Measurements from ENCODE around the gene FGD2.
"Not testable (repeated sequence)": the region's sequence is repeated elsewhere in the genome, so short reads cannot be mapped to it uniquely, and the experiment has no call there.

FGD2 gene

DNA sequence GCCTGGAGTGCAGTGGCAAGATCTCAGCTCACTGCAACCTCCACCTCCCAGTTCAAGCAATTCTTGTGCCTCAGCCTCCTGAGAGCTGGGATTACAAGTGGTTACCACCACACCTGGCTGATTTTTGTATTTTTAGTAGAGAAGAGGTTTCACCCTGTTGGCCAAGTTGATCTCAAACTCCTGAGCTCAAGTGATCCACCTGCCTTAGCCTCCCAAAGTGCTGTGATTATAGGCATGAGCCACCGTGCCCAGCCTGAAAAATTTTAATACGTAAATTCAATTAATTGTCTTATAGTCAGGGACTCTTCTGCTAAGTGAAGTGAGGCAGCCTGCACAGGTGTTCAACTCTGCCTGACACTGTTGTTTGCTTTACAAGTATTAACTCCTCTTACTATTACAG, 15.1 kb upstream of the FGD2 start:
- DNase-seq (ENCODE audit: low spot score): not testable (repeated sequence)

DNA sequence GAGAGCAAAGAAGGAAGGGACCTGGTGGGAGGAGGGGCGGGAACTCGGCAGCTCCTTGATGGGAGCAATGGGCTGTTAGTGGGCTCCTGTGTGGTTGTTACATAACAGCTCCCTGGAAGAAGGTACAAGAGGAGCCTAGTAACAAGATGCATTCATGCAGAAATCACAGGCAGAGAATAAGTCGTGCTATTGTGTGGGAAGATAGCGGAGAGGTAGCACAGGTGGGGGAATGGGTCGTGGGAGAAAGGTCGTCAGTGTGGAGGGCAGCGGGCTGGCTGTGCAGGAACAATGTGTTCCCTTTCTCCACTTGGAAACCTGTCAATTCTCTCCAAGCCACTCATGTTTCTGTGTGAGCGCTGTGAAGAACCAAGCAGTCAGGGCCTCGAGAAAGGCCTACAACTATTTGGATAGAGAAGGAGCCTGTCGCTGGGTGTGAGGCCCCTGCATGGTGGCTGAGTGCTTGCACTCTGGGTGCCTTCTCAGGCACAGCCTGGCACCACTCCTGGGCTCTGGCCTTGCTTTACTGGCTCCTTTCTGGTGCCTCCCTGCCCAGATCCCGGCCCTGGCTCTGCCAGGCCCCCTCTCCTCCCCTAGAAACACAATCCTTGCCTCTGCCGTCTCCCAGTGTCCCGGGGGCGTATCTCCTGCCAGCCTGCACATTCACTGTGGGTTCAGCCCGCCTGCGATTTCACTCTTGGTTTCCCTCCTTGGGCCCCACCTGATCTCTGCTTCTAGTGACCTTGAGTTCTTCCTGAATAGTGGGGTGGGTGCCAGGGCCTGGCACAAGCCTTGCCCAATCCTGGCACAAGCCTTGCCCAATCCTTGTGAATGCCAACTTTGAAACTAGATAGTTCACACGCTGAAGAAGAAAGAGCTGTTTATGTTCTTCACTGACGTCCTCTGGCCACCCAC, 7.4 kb upstream of the FGD2 start:
- DNase-seq (ENCODE audit: low spot score): no peak

DNA sequence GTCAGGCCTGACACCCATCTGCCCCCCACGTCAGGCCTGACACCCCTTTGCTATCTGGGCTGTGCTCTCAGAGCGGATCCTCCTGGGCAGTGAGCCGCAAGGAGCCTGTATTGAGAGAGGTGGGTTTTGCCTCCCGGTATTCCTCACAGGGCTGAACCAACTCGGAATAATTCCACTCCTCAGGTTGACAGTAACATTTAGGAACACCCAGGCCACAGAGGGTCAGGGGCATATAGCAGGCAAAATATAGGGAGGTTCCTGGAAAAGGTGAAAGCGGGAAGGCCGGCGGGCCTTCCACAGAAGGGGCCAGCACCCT, 6.8 kb upstream of the FGD2 start:
- DNase-seq (ENCODE audit: low spot score): no peak

DNA sequence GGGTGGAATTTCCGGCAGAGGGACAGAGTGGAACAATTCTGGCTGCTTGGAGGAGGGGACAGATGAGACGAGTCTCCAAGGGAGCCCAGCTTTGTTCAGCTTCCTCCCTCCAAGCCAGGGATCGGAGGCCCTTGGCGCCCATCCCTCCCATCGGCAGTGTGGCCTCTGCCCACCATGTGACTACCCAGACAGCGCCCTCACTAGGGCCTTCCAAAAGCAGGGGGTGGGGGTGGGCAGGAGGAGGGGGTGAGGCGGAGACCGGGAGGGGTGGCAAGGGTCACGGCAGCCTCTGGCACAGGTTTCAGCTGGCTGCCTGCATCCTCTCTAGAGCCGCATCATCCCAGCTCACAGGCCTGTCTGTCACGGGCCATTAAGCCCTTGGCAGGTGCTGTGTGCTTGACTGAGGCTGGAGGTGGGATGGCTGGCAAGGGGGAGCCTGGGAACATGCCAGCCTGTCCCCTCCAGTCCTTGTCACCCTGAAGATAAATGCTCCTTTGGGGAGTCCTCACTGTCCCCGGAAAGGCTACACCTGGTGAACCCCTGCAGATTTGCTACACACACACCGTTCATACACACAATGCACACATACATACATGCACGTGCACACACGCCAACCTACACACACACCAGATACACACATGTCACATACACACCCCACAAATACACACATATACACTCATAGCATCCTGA, 6.2 kb upstream of the FGD2 start:
- DNase-seq (ENCODE audit: low spot score): no peak

DNA sequence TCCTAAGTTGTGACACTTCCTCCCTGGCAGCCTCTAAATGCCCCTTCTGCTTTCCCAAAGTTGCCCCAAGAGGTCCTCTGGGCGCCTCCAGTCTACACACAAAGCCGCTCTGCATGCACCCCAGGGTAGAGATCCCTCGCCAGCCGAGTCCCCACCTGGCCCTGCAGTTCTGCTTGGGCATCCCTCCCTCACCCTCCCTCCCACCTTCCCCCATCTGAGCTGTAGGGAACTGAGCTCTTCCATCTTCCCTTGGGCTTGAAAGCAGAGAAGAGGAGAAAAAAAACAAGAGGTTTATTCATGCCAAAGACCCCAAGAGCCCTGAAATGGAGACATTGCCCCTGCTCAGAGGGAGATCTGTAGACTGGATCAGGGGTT, 5.7 kb upstream of the FGD2 start:
- DNase-seq (ENCODE audit: low spot score): no peak

DNA sequence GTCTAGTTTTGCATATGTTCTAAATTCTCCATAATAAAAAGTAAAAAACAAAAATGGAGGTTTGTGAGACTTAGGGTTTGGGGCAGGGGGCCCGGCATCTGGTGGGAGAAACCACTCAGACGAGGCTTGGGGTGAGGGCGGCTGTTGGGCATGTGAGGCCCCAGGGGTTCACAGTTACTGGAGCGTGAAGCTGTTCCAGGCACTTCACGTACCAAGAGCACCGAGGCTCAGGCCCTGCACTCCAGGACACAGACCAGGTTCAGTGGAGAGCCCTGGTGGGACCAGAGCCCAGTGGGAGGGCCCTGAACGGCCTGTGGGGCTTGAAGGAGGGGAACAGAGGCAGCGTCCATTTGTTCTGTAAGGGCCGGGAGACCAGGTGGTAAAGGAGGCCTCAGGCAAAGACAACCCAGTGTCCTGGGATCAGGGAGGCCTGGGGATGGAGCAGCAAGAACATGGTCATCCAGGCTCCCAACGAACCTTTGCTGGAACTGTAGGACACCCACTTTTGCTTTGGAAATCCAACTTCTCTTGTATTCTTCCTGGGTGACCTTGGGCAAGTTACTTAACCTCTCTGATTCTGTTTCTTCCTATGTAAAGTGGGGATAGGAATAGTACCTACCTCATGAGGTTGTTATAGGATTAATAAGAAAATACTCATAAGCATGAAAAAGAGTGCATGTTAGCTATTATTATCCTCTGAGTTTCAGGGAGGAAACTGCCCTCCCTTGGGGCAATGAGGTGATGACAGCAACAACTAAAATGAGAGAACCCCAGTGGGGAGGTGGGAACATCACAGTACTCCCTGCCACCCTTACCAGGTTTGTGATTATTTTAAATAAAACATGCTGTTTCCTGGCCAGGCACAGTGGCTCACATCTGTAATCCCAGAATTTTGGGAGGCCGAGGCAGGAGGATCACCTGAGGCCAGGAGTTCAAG, 1.1 kb upstream of the FGD2 start:
- DNase-seq (ENCODE audit: low spot score): no peak

DNA sequence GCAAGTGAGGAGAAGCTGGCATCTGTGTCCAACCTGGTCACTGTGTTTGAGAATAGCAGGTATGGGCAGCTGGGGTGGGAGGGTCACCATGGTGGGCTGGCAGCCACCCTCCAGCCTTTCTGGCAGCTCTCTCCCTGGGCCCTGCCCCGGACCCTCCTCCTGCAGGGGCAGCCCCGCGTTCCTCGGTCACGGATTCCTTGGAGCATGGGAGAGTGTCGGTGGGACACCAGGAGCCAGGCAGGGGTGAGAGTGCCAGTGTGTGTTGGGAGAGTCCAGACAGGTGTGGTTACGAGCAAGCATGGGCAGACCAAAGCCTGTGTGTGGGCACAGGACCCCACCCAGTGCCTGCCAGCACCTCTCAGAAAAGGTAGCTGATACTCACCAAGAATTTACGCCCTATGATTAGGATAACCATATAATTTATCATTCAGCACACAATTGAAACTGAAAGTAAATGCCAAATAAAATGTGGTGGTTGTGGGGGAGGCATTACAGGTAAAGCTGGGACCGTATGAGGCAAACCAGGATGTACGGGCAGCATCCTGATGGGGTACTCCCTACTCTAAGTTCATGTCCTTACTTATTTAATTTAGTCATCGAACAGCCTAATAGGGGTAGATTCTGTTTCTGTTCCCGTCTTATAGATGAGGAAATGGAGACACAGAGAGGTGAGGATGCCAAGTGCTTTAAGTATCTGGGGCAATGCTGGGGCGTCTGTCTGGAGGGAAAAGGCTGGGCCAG, 542 bp downstream of the FGD2 start:
- no peak for DNase-seq (ENCODE audit: low spot score)

DNA sequence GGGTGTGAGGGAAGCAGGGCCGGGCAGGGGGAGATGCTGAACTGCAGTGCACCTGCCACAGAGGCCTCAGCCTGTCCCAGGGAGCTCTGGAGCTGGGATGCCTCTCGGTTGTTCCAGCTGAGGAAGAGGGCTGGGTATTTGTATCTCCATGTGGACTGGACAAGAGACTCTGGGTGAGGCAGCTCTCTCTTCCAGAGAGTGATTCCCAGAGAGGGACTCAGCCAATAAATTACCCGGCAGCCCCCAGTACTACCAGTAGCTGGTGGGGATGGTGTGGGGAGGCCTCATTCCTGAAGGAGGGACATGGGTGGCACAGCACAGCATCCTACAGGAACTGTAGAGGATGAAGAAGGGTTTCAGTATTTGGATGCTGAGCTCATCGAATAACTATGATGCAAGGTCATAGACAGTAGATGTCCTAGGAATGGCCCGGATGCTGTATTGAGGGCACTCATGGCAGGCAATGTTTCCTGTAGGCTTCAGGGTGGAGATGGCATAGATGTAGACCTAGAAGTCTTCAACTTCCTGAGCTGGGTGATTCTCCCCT, 1.4 kb downstream of the FGD2 start:
- no peak for DNase-seq (ENCODE audit: low spot score)

DNA sequence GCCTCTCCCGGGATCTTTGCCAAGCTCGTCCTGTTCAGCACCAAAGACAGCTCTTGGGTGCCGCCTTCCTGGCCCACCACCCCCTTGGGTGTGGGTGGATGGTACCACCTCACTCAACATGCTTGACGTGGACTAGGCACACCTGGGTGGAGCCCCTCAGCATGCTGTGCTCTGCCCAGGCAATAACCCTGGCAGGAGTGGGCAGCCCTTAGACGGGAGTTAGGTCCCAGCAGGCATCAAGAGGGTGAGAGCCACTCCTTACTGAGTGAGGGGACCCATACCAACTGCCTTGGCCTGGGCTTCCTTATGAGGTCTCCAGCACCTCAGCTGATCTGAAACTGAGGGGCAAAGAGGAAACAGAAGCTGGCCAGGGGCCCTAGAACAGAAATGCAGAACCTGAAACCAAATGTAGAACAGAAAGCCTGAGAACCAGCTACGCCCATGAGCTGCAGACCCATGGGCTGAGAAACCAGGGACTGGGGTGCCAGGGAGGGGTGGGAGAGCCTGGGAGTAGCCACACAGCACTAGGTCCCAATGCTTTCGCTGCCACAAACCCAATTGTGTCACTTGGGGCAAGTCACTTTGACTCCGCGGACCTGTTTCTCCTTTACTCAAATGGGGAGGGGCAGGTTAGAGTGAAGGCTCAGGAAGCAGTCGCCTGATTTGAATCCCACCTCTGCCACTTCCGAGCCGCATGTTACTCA, 2.0 kb downstream of the FGD2 start:
- no peak for DNase-seq (ENCODE audit: low spot score)

DNA sequence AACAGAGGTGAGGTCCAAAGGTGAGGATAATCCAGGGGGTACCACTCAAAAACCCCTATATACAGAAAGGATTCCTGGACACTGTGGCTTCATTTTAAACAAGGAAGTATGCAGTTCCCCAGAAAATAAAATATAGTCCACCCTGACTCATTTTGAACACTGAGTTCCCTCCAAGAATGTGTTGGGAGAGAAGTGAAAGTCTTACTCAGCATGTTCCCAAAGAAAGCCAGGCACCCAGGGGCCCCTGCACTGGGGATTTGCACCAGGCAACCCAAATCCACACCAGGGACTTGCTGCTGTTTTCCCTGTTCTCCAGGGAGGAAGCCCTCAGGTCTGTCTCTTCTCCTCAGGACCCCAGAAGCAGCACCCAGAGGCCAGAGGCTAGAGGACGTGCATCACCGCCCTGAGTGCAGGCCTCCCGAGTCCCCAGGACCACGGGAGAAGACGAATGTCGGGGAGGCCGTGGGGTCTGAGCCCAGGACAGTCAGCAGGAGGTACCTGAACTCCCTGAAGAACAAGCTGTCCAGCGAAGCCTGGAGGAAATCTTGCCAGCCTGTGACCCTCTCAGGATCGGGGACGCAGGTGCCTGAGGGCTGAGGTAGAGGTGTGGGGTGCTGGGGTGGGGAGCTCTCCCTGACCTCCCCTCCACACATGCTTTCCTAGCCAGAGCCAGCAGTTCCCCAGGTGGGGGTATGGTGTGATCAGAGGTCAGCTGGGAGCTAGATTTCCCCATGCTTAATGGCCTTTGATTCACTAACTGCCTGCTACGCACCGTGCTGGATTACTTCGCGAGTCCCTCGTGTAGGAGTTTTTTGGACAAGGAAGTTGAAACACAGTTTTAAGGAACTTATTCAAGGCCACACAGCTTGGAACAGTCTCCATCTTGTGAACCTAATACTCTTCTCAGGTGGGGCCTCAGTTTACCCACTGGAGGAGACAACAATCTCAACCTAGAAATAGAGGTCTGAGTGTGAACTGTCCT, 3.3 kb downstream of the FGD2 start:
- no peak for DNase-seq (ENCODE audit: low spot score)

DNA sequence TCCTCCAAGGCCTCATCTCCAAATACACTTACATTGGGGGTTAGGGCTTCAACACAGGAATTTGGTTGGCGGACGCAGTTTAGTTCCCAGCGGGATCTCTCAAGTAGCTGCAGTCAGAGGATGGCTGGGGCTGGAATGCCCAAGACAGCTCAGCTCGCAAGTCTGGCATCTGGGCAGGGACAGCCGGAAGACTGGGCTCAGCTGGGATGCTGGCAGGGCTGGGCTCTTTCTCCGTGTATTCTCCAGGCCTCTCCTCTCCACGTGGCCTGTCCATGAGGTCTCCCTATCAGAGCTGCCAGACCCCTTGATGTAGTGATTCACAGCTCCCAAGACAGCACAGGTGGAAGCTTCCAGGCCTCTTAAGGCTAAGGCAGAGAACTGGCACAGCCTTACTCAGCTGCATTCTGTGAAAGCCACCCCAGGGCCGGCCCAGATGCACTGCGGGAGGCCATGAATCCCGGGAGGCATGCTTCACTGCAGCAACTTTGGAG, 5.0 kb downstream of the FGD2 start:
- no peak for DNase-seq (ENCODE audit: low spot score)

DNA sequence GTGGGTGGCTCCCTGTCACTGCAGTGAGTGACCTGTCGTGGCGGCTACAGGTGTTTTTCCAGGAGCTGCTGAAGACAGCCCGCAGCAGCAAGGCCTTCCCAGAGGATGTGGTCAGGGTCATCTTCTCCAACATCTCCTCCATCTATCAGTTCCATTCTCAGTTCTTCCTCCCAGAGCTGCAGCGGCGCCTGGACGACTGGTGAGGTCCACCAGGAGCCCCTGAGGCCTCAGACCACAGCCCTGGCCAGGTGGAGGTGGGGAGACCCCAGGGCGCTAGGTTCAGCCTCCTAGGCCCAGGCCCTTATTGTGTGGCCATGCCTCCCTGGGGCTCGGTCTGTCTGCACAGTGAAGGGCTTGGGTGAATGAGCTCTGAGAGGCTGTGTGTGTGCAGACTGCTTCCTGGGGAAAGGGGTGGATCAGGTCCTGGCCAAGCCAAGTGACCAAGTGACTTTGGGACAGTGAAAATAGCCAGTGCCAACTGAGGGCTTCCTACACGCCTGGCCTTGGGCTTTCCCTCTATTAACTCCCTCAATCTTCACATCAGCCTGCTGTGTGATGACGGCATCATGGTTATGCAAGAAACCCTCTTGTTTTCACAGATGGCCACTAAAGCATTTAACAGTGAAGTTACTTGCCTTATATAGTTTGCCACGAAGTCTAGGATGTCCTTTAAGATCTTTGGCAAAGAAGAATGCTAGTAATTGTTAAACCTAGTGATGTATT, 6.4 kb downstream of the FGD2 start:
- no peak for DNase-seq (ENCODE audit: low spot score)

DNA sequence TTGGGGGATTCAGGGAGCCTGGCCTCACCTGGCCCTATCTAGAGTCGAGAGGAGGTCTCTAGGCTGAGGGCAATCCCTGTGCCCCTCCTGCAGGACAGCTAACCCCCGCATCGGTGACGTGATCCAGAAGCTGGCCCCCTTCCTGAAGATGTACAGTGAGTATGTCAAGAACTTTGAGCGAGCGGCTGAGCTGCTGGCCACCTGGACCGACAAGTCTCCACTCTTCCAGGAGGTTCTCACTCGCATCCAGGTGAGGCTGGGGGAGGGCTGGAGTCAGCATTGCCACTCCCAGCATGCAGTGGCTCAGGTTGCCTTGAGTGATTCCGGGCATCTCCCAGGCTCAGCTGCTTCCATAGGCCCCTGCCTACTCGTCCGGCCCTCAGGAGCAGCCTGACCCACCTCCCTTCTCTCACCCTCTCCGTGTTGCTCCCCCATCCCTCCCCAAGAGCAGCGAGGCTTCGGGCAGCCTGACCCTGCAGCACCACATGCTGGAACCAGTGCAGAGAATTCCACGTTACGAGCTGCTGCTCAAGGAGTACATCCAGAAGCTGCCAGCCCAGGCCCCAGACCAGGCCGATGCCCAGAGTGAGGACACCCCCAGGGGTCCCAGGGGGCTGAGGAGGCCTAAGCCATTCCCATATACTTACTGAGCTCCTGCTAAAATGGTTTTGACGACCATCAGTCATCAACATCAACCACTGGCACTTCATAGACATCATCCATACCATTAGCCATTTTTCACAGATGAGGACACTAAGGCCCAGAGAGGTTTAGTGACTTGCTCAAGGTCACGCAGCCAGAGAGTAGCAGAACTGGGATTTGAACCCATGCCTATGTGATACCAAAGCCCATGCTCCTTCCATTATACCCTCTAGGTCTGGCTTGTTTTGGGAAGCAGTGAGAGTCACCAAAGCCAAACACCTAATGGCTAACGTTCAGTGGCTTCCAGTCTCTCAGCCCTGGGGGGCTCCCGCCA, 8.3 kb downstream of the FGD2 start:
- no peak for DNase-seq (ENCODE audit: low spot score)

DNA sequence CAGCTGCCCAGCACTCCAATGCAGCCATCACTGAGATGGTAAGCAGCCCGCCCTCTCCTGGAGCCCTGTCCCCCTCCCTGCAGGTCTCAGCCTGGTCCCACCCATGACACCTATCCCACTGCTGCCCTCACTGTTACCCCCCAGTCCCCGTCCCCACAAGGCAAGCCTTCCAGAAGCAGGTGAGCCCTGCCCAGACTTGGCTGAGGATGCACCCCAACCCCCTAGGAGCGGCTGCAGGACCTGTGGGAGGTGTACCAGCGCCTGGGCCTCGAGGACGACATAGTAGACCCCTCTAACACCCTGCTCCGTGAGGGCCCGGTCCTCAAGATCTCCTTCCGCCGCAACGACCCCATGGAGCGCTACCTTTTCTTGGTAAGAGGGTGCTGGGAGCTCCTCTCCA, 9.2 kb downstream of the FGD2 start:
- no peak for DNase-seq (ENCODE audit: low spot score)

DNA sequence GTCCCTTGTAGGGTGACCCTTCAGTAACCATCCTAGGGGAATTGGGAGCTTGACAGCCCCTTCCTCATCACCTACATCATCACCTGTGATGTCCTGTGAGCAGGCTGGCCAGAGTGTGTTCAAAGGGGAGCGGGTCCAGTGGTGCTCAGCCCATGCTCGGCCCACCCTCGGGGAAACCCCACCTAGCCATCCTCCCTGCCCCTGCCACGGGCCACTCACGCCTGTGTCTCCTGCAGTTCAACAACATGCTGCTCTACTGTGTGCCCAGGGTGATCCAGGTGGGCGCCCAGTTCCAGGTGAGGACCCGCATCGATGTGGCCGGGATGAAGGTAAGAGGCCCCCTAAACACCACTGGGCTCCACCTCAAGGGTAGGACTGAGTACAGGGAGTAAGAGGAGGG, 10.1 kb downstream of the FGD2 start:
- DNase-seq (ENCODE audit: low spot score): no peak

DNA sequence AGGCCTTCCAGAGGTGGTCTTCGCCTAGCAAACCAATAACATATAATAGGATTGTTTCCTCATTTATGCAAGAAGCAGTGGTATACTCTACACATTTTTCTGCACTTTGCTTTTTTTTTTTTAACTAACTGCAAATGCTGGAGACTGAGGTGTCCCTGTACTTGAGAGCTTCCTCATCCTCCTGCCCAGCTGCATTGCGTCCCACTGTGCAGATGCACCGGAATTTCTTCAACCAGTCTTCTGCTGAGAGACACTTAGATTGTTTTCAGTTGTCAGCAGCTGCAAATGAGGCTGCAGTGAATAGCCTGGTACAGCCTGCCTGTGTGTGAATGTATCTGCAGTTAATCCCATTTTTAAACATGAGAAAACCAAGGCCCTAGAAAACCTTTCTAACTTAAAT, 11.5 kb downstream of the FGD2 start:
- no peak for DNase-seq (ENCODE audit: low spot score)

DNA sequence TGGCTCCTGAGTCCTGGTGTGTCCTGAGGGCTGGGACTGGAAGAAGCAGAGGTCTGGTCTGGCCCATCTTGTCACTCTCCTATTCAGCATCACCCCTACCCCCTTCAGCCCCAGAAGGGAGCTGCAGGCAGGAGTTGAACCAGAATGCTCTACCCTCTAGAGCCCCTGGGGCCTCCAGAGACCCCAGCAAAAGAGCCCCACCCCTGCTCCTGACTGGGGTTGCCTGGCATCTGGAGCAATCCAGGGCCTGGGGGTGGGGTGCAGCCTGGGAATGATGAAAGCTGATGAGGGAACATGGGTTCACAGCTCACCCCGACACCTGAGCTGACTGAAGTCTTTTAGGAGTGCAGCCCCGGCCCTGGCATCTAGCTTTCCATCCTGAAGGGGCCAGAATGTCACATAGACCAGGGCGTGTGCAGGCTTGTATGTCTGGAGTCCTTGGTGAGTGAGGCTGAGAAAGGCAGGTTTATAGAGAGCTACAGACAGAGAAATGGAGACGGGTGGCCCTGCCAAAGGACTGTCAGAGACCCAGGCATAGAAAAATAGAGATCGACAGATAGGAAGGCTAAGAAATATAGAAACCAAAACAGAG, 12.2 kb downstream of the FGD2 start:
- no peak for DNase-seq (ENCODE audit: low spot score)

Data from AG08396 (cell line).